ENCODE data around the gene KIF26A.

KIF26A gene

DNA sequence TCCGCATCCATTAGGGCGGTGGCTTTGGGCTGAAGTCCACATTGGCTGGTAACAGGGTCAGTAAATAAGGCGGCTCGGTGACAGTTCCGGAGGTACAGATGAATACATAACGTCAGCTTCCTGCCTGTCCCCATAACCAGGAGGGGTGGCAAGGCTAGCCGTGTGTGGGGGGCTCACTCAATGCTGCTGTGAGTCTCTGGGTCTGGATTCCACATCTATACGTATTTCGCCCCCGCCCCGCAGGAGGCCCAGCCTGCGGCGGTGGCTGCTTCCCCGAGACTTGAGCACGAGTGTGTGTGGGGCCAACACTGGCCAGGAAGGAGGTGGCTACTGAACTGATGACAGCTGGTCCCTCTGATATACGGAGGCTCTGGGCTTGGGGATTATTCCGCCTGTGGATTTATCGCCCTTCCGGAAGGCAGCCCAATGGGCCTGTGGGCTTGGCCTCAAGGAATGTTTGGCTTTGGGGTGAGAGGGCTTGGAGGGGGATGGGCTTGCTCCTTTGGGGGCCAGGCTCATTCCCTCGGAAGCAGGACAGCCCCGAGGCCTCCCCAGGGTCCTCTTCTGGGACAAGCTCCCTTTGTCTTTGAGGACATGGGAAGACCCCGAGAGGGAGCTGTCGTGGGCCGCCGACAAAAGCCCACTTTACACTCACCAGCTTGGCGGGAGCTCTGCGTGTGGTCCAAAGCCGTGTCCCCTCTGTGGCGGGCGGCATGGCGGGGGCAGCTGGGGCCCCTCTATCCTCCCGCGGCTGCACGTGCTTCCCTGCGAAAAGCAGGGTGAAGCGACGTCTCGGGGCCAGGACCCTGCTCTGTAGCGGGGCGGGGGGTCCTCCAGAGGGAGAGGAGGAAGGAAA is 82.1 kb downstream of the KIF26A start:
- H3K27me3 ChIP-seq (ENCODE audit: low read length), result no peaks in the 10 kb centered on the region
- H3F3A ChIP-seq (ENCODE audit: insufficient read depth), result no peaks in the 10 kb centered on the region
- no peak overlapping the region for H3K27ac ChIP-seq (ENCODE audit: low read depth, low read length)
- no peak for TF ChIP-seq EZH2phosphoT487 (conservative IDR thresholded peaks at IDR 0.05; ENCODE audit: low read length)
- TF ChIP-seq, protein P1, sequence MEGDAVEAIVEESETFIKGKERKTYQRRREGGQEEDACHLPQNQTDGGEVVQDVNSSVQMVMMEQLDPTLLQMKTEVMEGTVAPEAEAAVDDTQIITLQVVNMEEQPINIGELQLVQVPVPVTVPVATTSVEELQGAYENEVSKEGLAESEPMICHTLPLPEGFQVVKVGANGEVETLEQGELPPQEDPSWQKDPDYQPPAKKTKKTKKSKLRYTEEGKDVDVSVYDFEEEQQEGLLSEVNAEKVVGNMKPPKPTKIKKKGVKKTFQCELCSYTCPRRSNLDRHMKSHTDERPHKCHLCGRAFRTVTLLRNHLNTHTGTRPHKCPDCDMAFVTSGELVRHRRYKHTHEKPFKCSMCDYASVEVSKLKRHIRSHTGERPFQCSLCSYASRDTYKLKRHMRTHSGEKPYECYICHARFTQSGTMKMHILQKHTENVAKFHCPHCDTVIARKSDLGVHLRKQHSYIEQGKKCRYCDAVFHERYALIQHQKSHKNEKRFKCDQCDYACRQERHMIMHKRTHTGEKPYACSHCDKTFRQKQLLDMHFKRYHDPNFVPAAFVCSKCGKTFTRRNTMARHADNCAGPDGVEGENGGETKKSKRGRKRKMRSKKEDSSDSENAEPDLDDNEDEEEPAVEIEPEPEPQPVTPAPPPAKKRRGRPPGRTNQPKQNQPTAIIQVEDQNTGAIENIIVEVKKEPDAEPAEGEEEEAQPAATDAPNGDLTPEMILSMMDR (IDR thresholded peaks at IDR 0.05; ENCODE audit: insufficient read depth, low read length, poor library complexity, severe bottlenecking), result no peak
- no peaks in the 10 kb centered on the region for H3K36me3 ChIP-seq (ENCODE audit: low read length)
- H3K4me3 ChIP-seq (ENCODE audit: insufficient read depth, low read length, poor library complexity, severe bottlenecking), result no peak overlapping the region
- H3K79me2 ChIP-seq (ENCODE audit: insufficient read depth, low read length), result no peaks in the 10 kb centered on the region
- H2AFZ ChIP-seq (ENCODE audit: low read depth, low read length, severe bottlenecking), result no peak overlapping the region
- no peaks in the 10 kb centered on the region for H3K9me3 ChIP-seq (ENCODE audit: insufficient read depth, low read length)
- H3K9me2 ChIP-seq (replicated peaks; ENCODE audit: insufficient read depth, low read length), result no peaks in the 10 kb centered on the region
- H4K20me1 ChIP-seq (ENCODE audit: low read depth, low read length), result no peaks in the 10 kb centered on the region
- no peak overlapping the region for H3K4me2 ChIP-seq (ENCODE audit: low read depth, low read length, poor library complexity, severe bottlenecking)
- H3K9ac ChIP-seq (ENCODE audit: low read length), result no peak overlapping the region

DNA sequence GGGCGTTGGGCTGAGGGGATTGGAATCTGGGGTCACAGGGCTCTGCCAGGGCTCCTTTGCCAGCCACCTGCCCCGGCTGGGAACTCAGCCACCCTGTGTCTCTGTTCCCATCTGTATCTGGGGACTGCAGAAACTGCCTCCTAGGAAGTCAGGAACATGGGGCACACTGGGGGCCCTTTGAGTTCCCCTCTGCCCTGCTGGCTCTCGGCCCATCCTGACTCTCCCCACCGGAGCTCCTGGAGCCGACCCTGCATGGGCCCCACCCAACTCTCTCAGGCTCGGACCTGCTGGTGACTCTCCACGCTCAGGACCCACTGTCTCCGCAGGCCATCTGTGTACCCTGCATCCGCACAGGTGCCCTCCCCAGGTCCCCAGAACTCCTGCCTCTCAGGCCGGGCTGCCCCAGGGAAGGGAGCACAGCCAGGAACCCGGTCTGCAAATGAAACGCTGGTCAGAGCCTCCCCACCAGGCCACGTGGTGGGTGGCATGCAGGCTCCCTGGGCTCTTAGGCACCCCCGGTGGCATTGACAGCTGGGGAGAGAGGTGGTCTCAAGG is 82.8 kb downstream of the KIF26A start:
- no peak overlapping the region for H3K4me2 ChIP-seq (ENCODE audit: low read depth, low read length, poor library complexity, severe bottlenecking)
- TF ChIP-seq, protein P1 (IDR thresholded peaks at IDR 0.05; ENCODE audit: insufficient read depth, low read length, poor library complexity, severe bottlenecking), result no peak
- no peak for TF ChIP-seq EZH2phosphoT487 (conservative IDR thresholded peaks at IDR 0.05; ENCODE audit: low read length)
- no peaks in the 10 kb centered on the region for H3K9me3 ChIP-seq (ENCODE audit: insufficient read depth, low read length)
- H3K79me2 ChIP-seq (ENCODE audit: insufficient read depth, low read length), result no peaks in the 10 kb centered on the region
- no peak overlapping the region for H3K4me3 ChIP-seq (ENCODE audit: insufficient read depth, low read length, poor library complexity, severe bottlenecking)
- no peaks in the 10 kb centered on the region for H4K20me1 ChIP-seq (ENCODE audit: low read depth, low read length)
- H3K9me2 ChIP-seq (replicated peaks; ENCODE audit: insufficient read depth, low read length), result no peaks in the 10 kb centered on the region
- no peak overlapping the region for H2AFZ ChIP-seq (ENCODE audit: low read depth, low read length, severe bottlenecking)
- no peak overlapping the region for H3K27ac ChIP-seq (ENCODE audit: low read depth, low read length)
- no peak overlapping the region for H3K9ac ChIP-seq (ENCODE audit: low read length)
- no peaks in the 10 kb centered on the region for H3F3A ChIP-seq (ENCODE audit: insufficient read depth)
- H3K36me3 ChIP-seq (ENCODE audit: low read length), result no peaks in the 10 kb centered on the region
- no peaks in the 10 kb centered on the region for H3K27me3 ChIP-seq (ENCODE audit: low read length)

DNA sequence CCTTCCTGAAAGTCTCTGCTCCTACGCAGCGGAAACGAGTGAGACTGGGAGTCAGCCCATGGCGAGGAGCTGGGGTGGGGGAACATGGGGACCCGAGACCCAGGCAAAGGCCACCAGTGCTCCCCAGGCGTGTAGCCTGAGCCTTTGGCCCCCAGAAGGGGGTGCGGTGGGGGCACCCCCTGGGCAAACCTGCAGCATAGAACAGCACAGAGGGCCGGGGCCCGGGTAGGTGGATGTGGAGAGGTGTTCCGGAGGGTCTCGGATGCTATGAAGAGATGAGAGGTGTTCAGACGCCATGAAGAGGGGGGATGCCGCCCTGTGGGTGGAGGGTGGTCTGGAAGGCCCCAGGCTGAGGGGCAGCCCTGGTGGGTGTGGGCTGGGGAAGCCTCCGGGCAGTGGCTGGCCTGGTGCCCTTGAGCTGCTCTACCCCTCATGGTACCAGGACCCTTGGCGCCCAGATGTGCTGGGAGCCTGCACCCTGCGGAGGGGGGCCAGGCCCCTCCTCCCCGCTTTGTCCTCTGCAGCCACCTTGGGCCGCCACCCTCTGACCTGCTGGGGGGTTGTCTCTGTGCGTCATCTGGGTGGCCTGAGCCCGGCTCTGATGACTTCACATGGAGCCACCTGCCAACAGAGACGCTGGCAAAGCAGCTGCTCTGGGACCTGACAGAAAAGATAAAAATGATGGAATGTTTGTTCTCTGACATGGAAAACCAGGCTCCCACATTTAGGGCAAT is 83.4 kb downstream of the KIF26A start:
- Histone ChIP-seq H3F3A (ENCODE audit: insufficient read depth) (no peaks in the 10 kb centered on the region), H3K79me2 (ENCODE audit: insufficient read depth, low read length) (no peaks in the 10 kb centered on the region), H4K20me1 (ENCODE audit: low read depth, low read length) (no peaks in the 10 kb centered on the region), H3K4me2 (ENCODE audit: low read depth, low read length, poor library complexity, severe bottlenecking) (no peak overlapping the region), H3K4me3 (ENCODE audit: insufficient read depth, low read length, poor library complexity, severe bottlenecking) (no peak overlapping the region), H3K9me2 (replicated peaks; ENCODE audit: insufficient read depth, low read length) (no peaks in the 10 kb centered on the region), H2AFZ (ENCODE audit: low read depth, low read length, severe bottlenecking) (no peak overlapping the region), H3K9ac (ENCODE audit: low read length) (no peak overlapping the region), H3K27ac (ENCODE audit: low read depth, low read length) (no peak overlapping the region), H3K36me3 (ENCODE audit: low read length) (no peaks in the 10 kb centered on the region), H3K9me3 (ENCODE audit: insufficient read depth, low read length) (no peaks in the 10 kb centered on the region), H3K27me3 (ENCODE audit: low read length) (no peaks in the 10 kb centered on the region)
- no peak for TF ChIP-seq EZH2phosphoT487 (conservative IDR thresholded peaks at IDR 0.05; ENCODE audit: low read length)
- TF ChIP-seq, protein P1 (IDR thresholded peaks at IDR 0.05; ENCODE audit: insufficient read depth, low read length, poor library complexity, severe bottlenecking), result no peak
